Measurements from ENCODE around the gene GLRA3.
"Not testable (repeated sequence)": the region's sequence is repeated elsewhere in the genome, so short reads cannot be mapped to it uniquely, and the experiment has no call there.

The GLRA3 gene

DNA sequence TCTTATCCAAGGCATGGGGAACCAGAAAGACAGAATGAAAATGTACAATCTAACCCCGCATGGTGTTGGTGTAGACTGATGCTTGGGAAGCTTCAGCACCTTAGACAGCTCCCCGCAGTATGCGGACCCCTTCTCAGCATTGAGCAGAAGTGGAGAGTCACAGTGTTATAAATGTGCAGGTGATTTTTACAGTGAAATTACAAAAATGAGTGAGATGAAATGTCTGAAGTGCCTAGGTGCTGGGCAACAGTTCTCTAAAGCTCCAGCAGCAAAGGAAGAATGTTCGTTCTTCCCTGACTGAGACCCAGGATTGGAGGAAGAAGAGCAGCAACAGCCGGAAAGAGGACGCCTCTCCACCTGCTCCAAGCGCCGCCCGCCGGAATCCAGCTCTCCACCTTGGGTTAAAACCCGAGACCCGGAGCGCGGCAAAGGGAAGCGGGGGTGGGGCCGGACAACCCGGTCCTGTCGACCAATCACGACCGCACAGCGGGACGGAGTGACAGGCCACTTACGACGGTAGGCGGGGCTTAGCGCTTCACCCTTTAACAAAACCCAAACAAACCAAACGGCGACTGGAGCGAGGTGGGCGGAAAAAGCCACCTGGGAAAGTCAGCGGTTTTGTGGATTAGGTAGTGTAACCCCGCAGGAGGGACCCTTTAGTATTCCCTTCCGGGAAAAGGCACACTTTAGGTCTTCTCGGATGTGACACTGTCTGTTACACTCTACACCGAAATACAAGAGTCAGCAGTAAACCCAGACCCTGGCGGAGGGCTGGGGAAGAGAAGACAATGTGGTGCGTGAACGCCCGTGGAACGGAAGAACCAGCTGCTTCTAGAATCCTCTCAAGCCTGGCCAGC is at the start of gene GLRA3:
Gene GLRA3 (minus strand): TSS at position 403 of the 857 bp plus-strand sequence. CDS start 436 bp downstream, outside the sequence.
- Histone ChIP-seq H3K4me1 (ENCODE audit: control insufficient read depth, insufficient read depth, low read length) (peaks cover 5% of the 10 kb centered on the region), H3K9me3 (ENCODE audit: control insufficient read depth, low read length) (no peaks in the 10 kb centered on the region), H3K4me3 (ENCODE audit: low read length) (peak within 1 kb of the TSS; percentile 73), H3K27me3 (replicated peaks; ENCODE audit: control insufficient read depth, insufficient read depth, low read length) (peaks cover 9% of the 10 kb centered on the region), H3K9ac (ENCODE audit: low read length) (no peak within 1 kb of the TSS), H3K36me3 (ENCODE audit: control insufficient read depth, insufficient read depth, low read length, severe bottlenecking) (no peaks in the 10 kb centered on the region)
- DNase-seq (ENCODE audit: low read depth) = peak; percentile 70

DNA sequence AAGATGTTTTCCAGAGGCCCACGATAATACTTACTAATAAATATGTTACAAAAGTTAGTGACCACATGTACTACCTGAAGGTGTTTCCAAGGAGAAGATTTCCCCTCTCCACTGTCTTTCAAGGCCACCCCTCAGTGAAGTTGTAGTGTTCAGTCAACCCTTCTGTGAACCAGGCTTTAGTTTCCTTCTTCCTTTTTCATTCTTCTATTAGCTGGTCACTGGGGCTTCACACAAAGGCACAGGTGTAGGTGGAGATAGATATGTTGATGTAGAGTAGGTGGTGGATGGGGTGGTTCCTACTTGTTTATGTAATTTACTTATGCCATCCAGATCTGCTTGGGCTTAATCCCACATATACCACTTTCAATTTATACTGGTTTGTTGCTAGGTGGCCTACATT is 45.9 kb upstream of the GLRA3 start:
- Histone ChIP-seq H3K4me3 (ENCODE audit: low read length) (no peak overlapping the region), H3K4me1 (ENCODE audit: control insufficient read depth, insufficient read depth, low read length) (no peaks in the 10 kb centered on the region), H3K9me3 (ENCODE audit: control insufficient read depth, low read length) (no peaks in the 10 kb centered on the region), H3K27me3 (replicated peaks; ENCODE audit: control insufficient read depth, insufficient read depth, low read length) (no peaks in the 10 kb centered on the region), H3K9ac (ENCODE audit: low read length) (no peak overlapping the region), H3K36me3 (ENCODE audit: control insufficient read depth, insufficient read depth, low read length, severe bottlenecking) (no peaks in the 10 kb centered on the region)
- no peak for DNase-seq (ENCODE audit: low read depth)

DNA sequence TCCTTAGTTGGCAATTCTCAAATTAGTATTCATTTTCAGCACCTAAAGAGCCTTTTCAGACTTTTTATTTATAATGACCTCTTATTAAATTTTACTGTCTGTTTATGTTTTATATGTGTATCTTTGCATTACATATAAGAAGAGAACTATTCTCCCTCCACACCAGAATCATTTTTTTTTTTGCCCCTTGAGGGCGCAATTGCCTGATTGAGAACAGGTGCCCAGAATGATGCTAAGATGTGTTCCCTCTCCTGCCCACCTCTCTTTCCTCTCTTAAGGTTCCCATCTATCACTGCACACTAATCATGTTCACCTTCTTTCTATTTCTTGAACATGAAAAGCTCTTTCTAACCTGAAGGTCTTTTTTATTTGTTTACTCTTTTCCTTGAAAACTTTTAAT is 44.9 kb upstream of the GLRA3 start:
- Histone ChIP-seq H3K27me3 (replicated peaks; ENCODE audit: control insufficient read depth, insufficient read depth, low read length) (no peaks in the 10 kb centered on the region), H3K36me3 (ENCODE audit: control insufficient read depth, insufficient read depth, low read length, severe bottlenecking) (no peaks in the 10 kb centered on the region), H3K9me3 (ENCODE audit: control insufficient read depth, low read length) (no peaks in the 10 kb centered on the region), H3K9ac (ENCODE audit: low read length) (no peak overlapping the region), H3K4me3 (ENCODE audit: low read length) (no peak overlapping the region), H3K4me1 (ENCODE audit: control insufficient read depth, insufficient read depth, low read length) (no peaks in the 10 kb centered on the region)
- DNase-seq (ENCODE audit: low read depth) = peak; percentile 58

DNA sequence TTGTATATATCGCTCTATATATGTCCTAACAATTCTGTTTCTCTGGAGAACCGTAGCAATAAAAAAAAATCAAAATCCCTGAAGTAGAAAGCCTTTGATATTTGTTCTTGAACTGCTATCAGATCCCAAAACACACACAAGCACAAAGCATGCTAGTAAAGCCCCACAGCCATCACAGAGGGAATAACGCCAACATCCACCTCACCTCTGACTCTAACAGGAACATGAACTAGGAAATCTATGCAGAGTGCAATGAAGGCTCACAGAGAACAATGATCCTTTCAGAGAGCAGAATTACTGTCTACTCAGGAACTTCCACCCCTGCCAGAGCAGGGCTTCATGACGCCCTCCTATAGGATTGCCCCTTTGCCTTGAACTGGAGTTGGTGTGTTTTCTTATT is 44.1 kb upstream of the GLRA3 start:
- not testable (repeated sequence) for H3K4me3 ChIP-seq (ENCODE audit: low read length); H3K27me3 ChIP-seq (replicated peaks; ENCODE audit: control insufficient read depth, insufficient read depth, low read length); H3K9ac ChIP-seq (ENCODE audit: low read length); DNase-seq (ENCODE audit: low read depth); H3K36me3 ChIP-seq (ENCODE audit: control insufficient read depth, insufficient read depth, low read length, severe bottlenecking); H3K9me3 ChIP-seq (ENCODE audit: control insufficient read depth, low read length); H3K4me1 ChIP-seq (ENCODE audit: control insufficient read depth, insufficient read depth, low read length)

DNA sequence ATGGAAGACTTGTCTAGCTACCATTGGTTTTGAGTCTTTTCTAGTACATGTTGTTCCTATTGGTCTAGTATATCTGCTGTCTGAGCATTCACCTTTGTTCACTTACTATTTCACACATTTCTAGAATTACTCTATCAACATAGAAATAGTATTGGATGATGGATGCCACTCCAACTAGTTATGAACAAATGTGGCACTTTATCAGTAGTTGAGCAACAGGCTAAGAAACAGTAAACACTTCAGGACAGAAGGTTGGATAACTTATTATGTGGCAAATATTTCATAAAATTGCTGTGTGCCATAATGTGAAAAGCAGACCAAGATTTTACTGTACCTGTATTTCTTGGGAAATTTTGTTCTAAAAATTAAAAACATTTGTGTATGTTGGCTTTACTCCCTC is 42.4 kb upstream of the GLRA3 start:
- H3K27me3 ChIP-seq (replicated peaks; ENCODE audit: control insufficient read depth, insufficient read depth, low read length) = no peaks in the 10 kb centered on the region
- H3K4me1 ChIP-seq (ENCODE audit: control insufficient read depth, insufficient read depth, low read length) = no peaks in the 10 kb centered on the region
- no peak overlapping the region for H3K4me3 ChIP-seq (ENCODE audit: low read length)
- H3K9ac ChIP-seq (ENCODE audit: low read length) = no peak overlapping the region
- no peaks in the 10 kb centered on the region for H3K36me3 ChIP-seq (ENCODE audit: control insufficient read depth, insufficient read depth, low read length, severe bottlenecking)
- no peaks in the 10 kb centered on the region for H3K9me3 ChIP-seq (ENCODE audit: control insufficient read depth, low read length)
- DNase-seq (ENCODE audit: low read depth) = no peak

DNA sequence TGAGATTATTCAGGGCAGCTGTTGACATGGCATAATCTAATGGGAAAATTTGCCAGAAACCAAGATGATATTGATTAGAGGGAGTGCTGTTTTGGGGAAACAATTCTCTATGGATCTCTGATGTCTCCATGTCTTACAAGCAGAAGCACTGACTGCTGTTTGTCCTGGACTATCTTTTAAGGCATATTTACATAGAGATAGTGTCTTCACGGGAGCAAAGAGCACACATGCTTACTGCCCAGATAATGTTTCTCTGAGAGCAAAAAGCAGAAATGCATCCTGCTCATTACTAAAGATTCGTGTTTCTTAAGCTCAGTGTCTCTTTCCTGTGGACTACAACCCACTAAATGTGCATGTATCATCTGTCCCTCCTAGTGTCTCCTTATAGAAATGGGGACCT is 41.3 kb upstream of the GLRA3 start:
- Histone ChIP-seq H3K4me3 (ENCODE audit: low read length) (no peak overlapping the region), H3K9ac (ENCODE audit: low read length) (no peak overlapping the region), H3K36me3 (ENCODE audit: control insufficient read depth, insufficient read depth, low read length, severe bottlenecking) (no peaks in the 10 kb centered on the region), H3K9me3 (ENCODE audit: control insufficient read depth, low read length) (no peaks in the 10 kb centered on the region), H3K4me1 (ENCODE audit: control insufficient read depth, insufficient read depth, low read length) (no peaks in the 10 kb centered on the region), H3K27me3 (replicated peaks; ENCODE audit: control insufficient read depth, insufficient read depth, low read length) (no peaks in the 10 kb centered on the region)
- no peak for DNase-seq (ENCODE audit: low read depth)

DNA sequence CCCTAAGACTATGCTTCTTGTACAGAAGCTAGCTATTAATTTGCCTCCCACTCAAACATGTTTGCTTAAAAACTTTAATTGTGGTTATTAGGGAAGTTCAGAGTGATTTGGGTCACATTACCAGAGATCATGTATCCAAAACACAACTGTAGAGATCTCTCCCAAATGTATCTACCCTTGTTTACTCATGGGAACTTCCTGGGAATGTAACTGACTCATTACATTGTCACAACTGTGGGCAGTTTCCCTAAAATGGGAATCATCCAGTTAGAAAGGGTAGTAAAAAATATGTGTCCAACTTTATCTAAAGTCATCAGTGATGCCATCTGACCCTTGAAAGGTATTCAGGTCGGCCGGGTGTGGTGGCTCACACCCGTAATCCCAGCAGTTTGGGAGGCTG is 40.3 kb upstream of the GLRA3 start:
- DNase-seq (ENCODE audit: low read depth) = no peak
- Histone ChIP-seq H3K4me1 (ENCODE audit: control insufficient read depth, insufficient read depth, low read length) (no peaks in the 10 kb centered on the region), H3K9me3 (ENCODE audit: control insufficient read depth, low read length) (no peaks in the 10 kb centered on the region), H3K9ac (ENCODE audit: low read length) (no peak overlapping the region), H3K4me3 (ENCODE audit: low read length) (no peak overlapping the region), H3K36me3 (ENCODE audit: control insufficient read depth, insufficient read depth, low read length, severe bottlenecking) (no peaks in the 10 kb centered on the region), H3K27me3 (replicated peaks; ENCODE audit: control insufficient read depth, insufficient read depth, low read length) (no peaks in the 10 kb centered on the region)

DNA sequence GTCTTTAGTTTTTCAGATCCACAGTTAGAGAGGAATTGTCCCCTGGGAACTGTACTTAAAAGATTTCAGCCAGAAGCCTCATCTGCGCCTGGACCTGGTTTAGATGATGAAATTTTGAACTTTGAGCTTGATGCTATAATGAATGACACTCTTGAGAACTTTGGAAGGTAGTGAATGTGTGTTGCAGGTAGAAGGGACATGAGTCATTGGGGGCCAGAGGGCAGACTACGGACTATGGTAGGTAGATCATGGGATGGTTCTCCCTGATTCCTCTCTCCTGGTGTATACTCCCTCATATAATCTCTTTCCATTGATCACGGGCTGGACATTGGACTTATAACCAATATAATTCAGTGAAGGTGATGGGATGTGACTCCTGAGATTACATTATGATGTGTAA is 38.9 kb upstream of the GLRA3 start:
- Histone ChIP-seq H3K27me3 (replicated peaks; ENCODE audit: control insufficient read depth, insufficient read depth, low read length) (no peaks in the 10 kb centered on the region), H3K9ac (ENCODE audit: low read length) (no peak overlapping the region), H3K9me3 (ENCODE audit: control insufficient read depth, low read length) (no peaks in the 10 kb centered on the region), H3K36me3 (ENCODE audit: control insufficient read depth, insufficient read depth, low read length, severe bottlenecking) (no peaks in the 10 kb centered on the region), H3K4me3 (ENCODE audit: low read length) (no peak overlapping the region), H3K4me1 (ENCODE audit: control insufficient read depth, insufficient read depth, low read length) (no peaks in the 10 kb centered on the region)
- no peak for DNase-seq (ENCODE audit: low read depth)

DNA sequence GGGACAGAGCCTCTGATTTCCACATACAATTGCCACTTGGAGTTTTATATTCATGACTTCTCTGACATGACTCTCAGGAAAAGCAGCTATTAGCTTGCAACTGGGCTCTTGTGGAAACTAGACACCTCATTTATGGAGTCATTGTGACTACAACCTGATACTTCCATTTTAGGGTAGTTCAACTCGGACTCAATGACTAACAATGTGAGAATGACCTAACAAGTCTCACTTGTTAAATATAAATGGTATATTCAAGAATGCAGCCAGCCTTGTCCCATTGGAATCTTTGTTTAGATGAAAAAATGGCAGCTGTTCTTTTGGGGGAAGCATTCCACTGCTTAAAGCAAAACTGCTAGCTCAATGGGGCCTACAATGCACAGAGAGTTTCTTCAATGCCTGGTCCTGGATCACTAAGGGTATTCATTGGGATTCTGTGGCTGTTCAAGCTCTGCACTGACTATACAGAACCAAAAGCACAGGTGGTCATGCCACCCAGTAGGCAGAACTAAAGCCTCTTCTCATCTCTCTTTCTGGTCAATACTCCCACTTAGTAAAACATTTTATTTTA is 36.5 kb upstream of the GLRA3 start:
- H3K4me1 ChIP-seq (ENCODE audit: control insufficient read depth, insufficient read depth, low read length) = no peaks in the 10 kb centered on the region
- DNase-seq (ENCODE audit: low read depth) = no peak
- no peak overlapping the region for H3K9ac ChIP-seq (ENCODE audit: low read length)
- no peaks in the 10 kb centered on the region for H3K27me3 ChIP-seq (replicated peaks; ENCODE audit: control insufficient read depth, insufficient read depth, low read length)
- H3K4me3 ChIP-seq (ENCODE audit: low read length) = no peak overlapping the region
- H3K9me3 ChIP-seq (ENCODE audit: control insufficient read depth, low read length) = no peaks in the 10 kb centered on the region
- H3K36me3 ChIP-seq (ENCODE audit: control insufficient read depth, insufficient read depth, low read length, severe bottlenecking) = no peaks in the 10 kb centered on the region

DNA sequence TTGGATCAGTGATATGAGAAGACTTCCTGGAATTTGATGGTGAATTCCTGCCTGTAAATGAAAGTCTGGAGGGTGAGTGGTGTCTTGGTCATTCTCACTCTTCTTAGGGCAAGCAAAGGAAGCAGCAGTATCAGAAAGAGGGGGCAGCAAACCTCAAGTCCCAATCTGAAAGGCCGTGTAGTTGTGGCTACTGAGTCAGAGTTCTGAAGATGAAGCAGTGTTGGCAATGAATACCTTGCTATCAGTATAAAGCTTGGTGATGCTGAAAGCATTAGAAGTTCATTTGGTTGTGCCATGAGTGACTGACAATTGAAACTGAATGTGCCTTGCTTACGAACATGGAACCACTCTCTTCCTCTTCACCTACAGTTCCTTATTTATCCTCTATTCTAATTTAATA is 35.0 kb upstream of the GLRA3 start:
- Histone ChIP-seq H3K27me3 (replicated peaks; ENCODE audit: control insufficient read depth, insufficient read depth, low read length) (no peaks in the 10 kb centered on the region), H3K4me1 (ENCODE audit: control insufficient read depth, insufficient read depth, low read length) (no peaks in the 10 kb centered on the region), H3K9me3 (ENCODE audit: control insufficient read depth, low read length) (no peaks in the 10 kb centered on the region), H3K36me3 (ENCODE audit: control insufficient read depth, insufficient read depth, low read length, severe bottlenecking) (no peaks in the 10 kb centered on the region), H3K4me3 (ENCODE audit: low read length) (no peak overlapping the region), H3K9ac (ENCODE audit: low read length) (no peak overlapping the region)
- DNase-seq (ENCODE audit: low read depth) = no peak

DNA sequence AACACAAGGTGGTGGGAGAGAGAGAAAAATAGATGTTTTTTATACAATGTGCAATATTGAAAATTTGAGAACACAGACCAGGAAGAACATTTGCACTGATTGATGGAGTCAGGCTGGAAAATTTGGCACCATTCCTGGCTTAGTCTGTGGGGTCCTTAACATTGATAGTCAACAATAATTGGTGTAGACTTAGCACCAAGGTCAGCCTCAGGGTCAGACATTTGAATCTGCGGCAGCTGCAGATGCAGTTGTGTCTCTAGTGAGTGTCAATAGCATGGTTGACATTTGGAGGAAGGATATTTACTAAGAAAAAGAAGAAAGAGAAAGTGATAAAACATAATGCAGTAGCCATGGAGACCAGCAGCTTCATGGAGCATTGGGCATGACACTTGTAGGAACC is 31.5 kb upstream of the GLRA3 start:
- Histone ChIP-seq H3K36me3 (ENCODE audit: control insufficient read depth, insufficient read depth, low read length, severe bottlenecking) (no peaks in the 10 kb centered on the region), H3K9ac (ENCODE audit: low read length) (no peak overlapping the region), H3K4me1 (ENCODE audit: control insufficient read depth, insufficient read depth, low read length) (no peaks in the 10 kb centered on the region), H3K4me3 (ENCODE audit: low read length) (no peak overlapping the region), H3K27me3 (replicated peaks; ENCODE audit: control insufficient read depth, insufficient read depth, low read length) (no peaks in the 10 kb centered on the region), H3K9me3 (ENCODE audit: control insufficient read depth, low read length) (no peaks in the 10 kb centered on the region)
- no peak for DNase-seq (ENCODE audit: low read depth)
